BLaER1 treated with 17β-estradiol and CSF1 and Interleukin-3, amounts not matched to agents 10 nM and 100 nM (cell line): ENCODE measurements around the gene SCD.

ENCODE experiments used
- H3K27ac ChIP-seq, 11 experiments: shearing (Covaris generic); formaldehyde crosslinking; 2 replicates each; pipeline ENCODE4 v1.8.1; 2022
- H3K27me3 ChIP-seq, 11 experiments: shearing (Covaris generic); formaldehyde crosslinking; 2 replicates each; pipeline ENCODE4 v1.8.1; 2022
- H3K36me3 ChIP-seq, 11 experiments: shearing (Covaris generic); formaldehyde crosslinking; 2 replicates each; pipeline ENCODE4 v1.8.1; 2022
- H3K4me1 ChIP-seq, 10 experiments: shearing (Covaris generic); formaldehyde crosslinking; 2 replicates each; pipeline ENCODE4 v1.8.1; 2022
- H3K4me2 ChIP-seq, 11 experiments: shearing (Covaris generic); formaldehyde crosslinking; 2 replicates each; pipeline ENCODE4 v1.8.1; 2022
- H3K4me3 ChIP-seq, 10 experiments: shearing (Covaris generic); formaldehyde crosslinking; 2 replicates each; pipeline ENCODE4 v1.8.1; 2022
- H3K9ac ChIP-seq, 11 experiments: shearing (Covaris generic); formaldehyde crosslinking; 2 replicates each; pipeline ENCODE4 v1.8.1; 2022
- H3K9me3 ChIP-seq, 11 experiments: shearing (Covaris generic); formaldehyde crosslinking; replicated peaks in 1 of 11; 2 replicates each; pipeline ENCODE4 v1.8.1; 2022
- H4K20me1 ChIP-seq, 11 experiments: shearing (Covaris generic); formaldehyde crosslinking; 2 replicates each; pipeline ENCODE4 v1.8.1; 2022
- Cebpa-rat ChIP-seq, 11 experiments: shearing (Covaris generic); IDR thresholded peaks; 2 replicates each; pipeline ENCODE4 v1.8.1; 2022

SCD gene

DNA sequence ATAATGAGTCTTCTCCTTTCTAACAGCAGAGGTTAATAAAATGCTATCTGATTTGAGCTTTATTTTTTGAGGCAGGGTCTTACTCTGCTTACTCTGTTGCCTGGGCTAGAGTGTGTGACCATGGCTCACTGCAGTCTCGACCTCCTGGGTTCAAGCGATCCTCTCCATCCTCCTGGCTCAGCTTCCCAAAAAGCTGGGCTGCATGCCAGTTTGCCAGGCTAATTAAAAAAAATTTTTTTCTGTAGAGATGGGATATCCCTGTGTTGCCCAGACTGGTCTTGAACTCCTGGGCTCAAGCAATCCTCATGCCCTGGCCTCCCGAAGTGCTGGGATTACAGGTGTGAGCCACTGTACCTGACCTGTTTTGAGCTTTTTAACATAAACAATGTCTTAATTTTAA lies 56.7 kb downstream of the SCD start:
- H3K4me3 ChIP-seq: no peak overlapping the region

DNA sequence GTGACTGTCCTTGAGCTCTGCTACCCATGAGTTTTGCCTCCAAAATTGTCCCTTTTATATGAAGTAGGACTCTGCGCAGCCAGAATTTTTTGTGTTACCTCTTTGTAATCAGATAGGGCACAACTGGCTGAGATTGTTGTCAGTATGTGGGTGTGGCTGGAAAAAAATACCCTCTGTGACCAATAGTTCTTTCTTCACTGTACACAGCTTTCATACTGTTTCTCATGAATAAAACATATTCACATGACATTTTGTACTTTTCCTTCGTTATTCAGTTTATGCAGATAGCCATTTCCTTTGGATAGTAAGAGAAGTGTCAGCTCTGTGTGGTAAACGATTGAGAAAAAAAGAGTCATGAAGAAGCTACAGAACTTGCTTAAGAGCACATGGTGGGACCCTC lies 66.1 kb downstream of the SCD start:
- no peaks in the 10 kb centered on the region for H3K36me3 ChIP-seq
- no peak overlapping the region for H3K9ac ChIP-seq
- H3K4me1 ChIP-seq: no peaks in the 10 kb centered on the region
- no peaks in the 10 kb centered on the region for H3K9me3 ChIP-seq
- no peaks in the 10 kb centered on the region for H4K20me1 ChIP-seq
- H3K4me2 ChIP-seq: no peak overlapping the region
- no peak for TF ChIP-seq Cebpa-rat (IDR thresholded peaks at IDR 0.05)
- H3K27me3 ChIP-seq: no peaks in the 10 kb centered on the region
- no peak overlapping the region for H3K27ac ChIP-seq
- H3K4me3 ChIP-seq: no peak overlapping the region

More for the DNA sequence above, 56.7 kb downstream of the SCD start:
- H3K27ac ChIP-seq: no peak overlapping the region
- 0 out of 22 replicates have a peak, but pooled peaks cover 0 to 6% (median 0%) of the 10 kb centered on the region in 11 experiments for H3K36me3 ChIP-seq
- H3K9ac ChIP-seq: no peak overlapping the region
- no peaks in the 10 kb centered on the region for H3K4me1 ChIP-seq
- no peaks in the 10 kb centered on the region for H4K20me1 ChIP-seq
- H3K27me3 ChIP-seq: no peaks in the 10 kb centered on the region
- peaks cover 6 to 20% (median 11%) of the 10 kb centered on the region in 11 experiments; a peak in 16 of 22 replicates for H3K9me3 ChIP-seq
- TF ChIP-seq Cebpa-rat (IDR thresholded peaks at IDR 0.05): no peak
- no peak overlapping the region for H3K4me2 ChIP-seq
